Measurements from ENCODE around the gene SLC35D1. TPM values are rescaled to one million over a fixed set of nuclear protein-coding genes. Genes with fewer than 3 reads are reported as not detected.
A peak's percentile ranks its signal among the peaks of the same experiment; 100 is the strongest.

Gene SLC35D1
- 30.6 and 41.5 TPM in 2 replicates for total RNA-seq (2016; rRNA removed; fragmentation: Illumina TruSeq; extraction: Trizol)
- 2.9 and 3.0 TPM in 2 replicates for total RNA-seq (2016; cell fraction: cytosol; rRNA removed; fragmentation: Illumina TruSeq; extraction: Trizol; ENCODE audit: low read depth)
- 29.9 and 41.4 TPM in 2 replicates for total RNA-seq (2016; cell fraction: insoluble cytoplasmic fraction; rRNA removed; fragmentation: Illumina TruSeq; extraction: Trizol)
- 13.4 and 16.1 TPM in 2 replicates for total RNA-seq (2016; cell fraction: membrane; rRNA removed; fragmentation: Illumina TruSeq; extraction: Trizol)
- 48.7 and 57.0 TPM in 2 replicates for total RNA-seq (2016; cell fraction: nucleus; rRNA removed; fragmentation: Illumina TruSeq; extraction: Trizol)
- 10.1 and 12.4 TPM in 2 replicates for polyA plus RNA-seq (2011; rRNA removed)
- polyA plus RNA-seq (2011; cell fraction: cytosol; rRNA removed): 7.3 and 12.6 TPM in 2 replicates
- polyA plus RNA-seq (2011; cell fraction: nucleus; rRNA removed): 8.6 and 11.3 TPM in 2 replicates
- 9.1 and 11.5 TPM in 2 replicates for polyA plus RNA-seq (2012)
- 1.6 and 1.7 TPM in 2 replicates for polyA plus RNA-seq (2016; cell fraction: cytosol; fragmentation: Illumina TruSeq; extraction: Trizol; ENCODE audit: low read depth)
- 18.8 and 18.9 TPM in 2 replicates for polyA plus RNA-seq (2016; cell fraction: insoluble cytoplasmic fraction; fragmentation: Illumina TruSeq; extraction: Trizol; ENCODE audit: low read depth)
- 5.4 and 5.9 TPM in 2 replicates for polyA plus RNA-seq (2016; cell fraction: membrane; fragmentation: Illumina TruSeq; extraction: Trizol; ENCODE audit: low read depth)
- polyA plus RNA-seq (2016; cell fraction: nucleus; fragmentation: Illumina TruSeq; extraction: Trizol; ENCODE audit: insufficient read depth, low read depth): 33.7 and 34.0 TPM in 2 replicates
- polyA minus RNA-seq (2011; rRNA and poly(A)+ RNA removed; ENCODE audit: low replicate concordance): 13.8 and 25.4 TPM in 2 replicates
- polyA minus RNA-seq (2011; cell fraction: cytosol; rRNA and poly(A)+ RNA removed): 16.4 and 16.8 TPM in 2 replicates
- polyA minus RNA-seq (2011; cell fraction: nucleus; rRNA and poly(A)+ RNA removed): 35.3 and 36.4 TPM in 2 replicates
- Bru-seq, nascent RNA: percentile 93 among the genes with signal in this experiment
- percentile 91 among the genes with signal in this experiment for BruChase-seq, experiment 1, labeled RNA remaining after a 6-hour chase
- BruChase-seq, experiment 2, labeled RNA remaining after a 2-hour chase: percentile 89 among the genes with signal in this experiment
- long read RNA-seq, experiment 1, full-length matches to known transcripts: 5 of 11 reads
- long read RNA-seq, experiment 1, partial matches to known transcripts: 0 of 11 reads
- long read RNA-seq, experiment 1, other reads (novel, unspliced or antisense): 6 of 11 reads
- long read RNA-seq, experiment 2, full-length matches to known transcripts: 2 of 25 reads
- long read RNA-seq, experiment 2, partial matches to known transcripts: 2 of 25 reads
- long read RNA-seq, experiment 2, other reads (novel, unspliced or antisense): 21 of 25 reads

DNA sequence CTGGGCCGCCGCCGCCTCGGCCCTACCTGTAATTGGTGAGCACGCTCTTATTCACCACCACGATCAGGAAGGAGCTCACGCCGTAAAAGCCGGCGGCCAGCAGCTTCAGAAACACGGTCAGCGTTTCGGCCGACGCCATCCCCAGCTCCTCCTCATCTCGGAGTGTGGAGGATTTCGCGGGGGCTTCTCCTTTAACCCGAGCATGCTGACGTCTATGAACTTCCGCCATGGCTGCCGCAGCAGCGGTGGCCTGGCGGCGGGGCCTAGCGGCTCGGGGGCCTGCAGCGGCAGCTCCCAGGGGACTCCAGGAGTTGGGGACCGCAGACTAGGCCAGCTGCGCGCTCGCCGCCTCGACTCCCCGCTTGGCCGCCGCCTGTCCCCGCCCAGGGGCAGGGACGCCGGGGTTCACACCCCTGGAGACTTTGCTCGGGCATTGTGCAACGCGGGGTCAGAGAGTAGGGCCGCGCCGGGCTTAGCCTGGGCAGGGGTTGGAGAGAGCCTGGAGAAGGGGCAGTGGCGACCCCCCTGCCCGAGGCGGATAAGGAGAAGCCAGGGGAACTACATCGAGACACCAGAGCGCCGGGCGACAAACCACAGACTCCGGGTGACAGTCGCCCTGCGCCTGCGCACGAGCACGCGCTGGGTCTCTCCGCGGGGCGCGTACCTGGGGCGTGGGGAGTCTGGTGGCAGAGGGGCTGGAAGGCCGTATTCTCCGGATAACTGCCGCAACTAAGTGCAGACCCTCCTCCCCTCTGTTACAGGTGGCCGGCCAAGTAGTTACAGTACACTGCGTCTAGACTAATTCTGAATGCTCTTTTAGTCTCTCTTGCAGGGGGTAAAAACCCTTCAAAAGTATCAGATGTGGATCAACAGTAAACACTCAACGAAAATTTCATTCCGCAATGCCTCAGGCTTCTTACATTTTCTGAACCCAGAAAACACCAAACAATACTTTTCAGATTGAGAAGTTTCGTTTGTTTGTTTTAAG lies at the start of gene SLC35D1:
Gene SLC35D1, minus strand, starts transcription at position 364 of the 988 bp plus-strand sequence. Its CDS starts 135 bp downstream, at position 229.
- intact Hi-C loops (cut with micrococcal nuclease; ENCODE audit: unreplicated experiment): loop anchor here (2.0 kb wide), 2 partner anchors 85 to 123 kb away; no protein-coding TSS in a partner anchor
- H2AFZ ChIP-seq (ENCODE audit: low read length): peak within 1 kb of the TSS; percentile 88
- TF ChIP-seq ZNF737 (CRISPR knock-in tag; IDR thresholded peaks at IDR 0.05; ENCODE audit: borderline replicate concordance) (no peak), YEATS4 (CRISPR knock-in tag; IDR thresholded peaks at IDR 0.05; ENCODE audit: borderline replicate concordance) (peak; percentile 82), STAG1 (CRISPR knock-in tag; IDR thresholded peaks at IDR 0.05) (no peak), ZNF883 (CRISPR knock-in tag; IDR thresholded peaks at IDR 0.05; ENCODE audit: not compliant biosample characterization) (peak; percentile 38), ZNF644 (CRISPR knock-in tag; IDR thresholded peaks at IDR 0.05; ENCODE audit: low read depth) (peak; percentile 21; the same call in 1 of the 2 replicates), SRY (CRISPR knock-in tag; IDR thresholded peaks at IDR 0.05) (peak; percentile 88), ASH2L (IDR thresholded peaks at IDR 0.05; ENCODE audit: insufficient read length, low read depth, low read length) (peak; percentile 92), ZNF556 (CRISPR knock-in tag; IDR thresholded peaks at IDR 0.05; ENCODE audit: borderline replicate concordance) (no peak; the same call in 1 of the 2 replicates), PAX8 (CRISPR knock-in tag; IDR thresholded peaks at IDR 0.05; ENCODE audit: borderline replicate concordance) (peak; percentile 79; the same call in 1 of the 2 replicates)
- TF ChIP-seq, protein P1, sequence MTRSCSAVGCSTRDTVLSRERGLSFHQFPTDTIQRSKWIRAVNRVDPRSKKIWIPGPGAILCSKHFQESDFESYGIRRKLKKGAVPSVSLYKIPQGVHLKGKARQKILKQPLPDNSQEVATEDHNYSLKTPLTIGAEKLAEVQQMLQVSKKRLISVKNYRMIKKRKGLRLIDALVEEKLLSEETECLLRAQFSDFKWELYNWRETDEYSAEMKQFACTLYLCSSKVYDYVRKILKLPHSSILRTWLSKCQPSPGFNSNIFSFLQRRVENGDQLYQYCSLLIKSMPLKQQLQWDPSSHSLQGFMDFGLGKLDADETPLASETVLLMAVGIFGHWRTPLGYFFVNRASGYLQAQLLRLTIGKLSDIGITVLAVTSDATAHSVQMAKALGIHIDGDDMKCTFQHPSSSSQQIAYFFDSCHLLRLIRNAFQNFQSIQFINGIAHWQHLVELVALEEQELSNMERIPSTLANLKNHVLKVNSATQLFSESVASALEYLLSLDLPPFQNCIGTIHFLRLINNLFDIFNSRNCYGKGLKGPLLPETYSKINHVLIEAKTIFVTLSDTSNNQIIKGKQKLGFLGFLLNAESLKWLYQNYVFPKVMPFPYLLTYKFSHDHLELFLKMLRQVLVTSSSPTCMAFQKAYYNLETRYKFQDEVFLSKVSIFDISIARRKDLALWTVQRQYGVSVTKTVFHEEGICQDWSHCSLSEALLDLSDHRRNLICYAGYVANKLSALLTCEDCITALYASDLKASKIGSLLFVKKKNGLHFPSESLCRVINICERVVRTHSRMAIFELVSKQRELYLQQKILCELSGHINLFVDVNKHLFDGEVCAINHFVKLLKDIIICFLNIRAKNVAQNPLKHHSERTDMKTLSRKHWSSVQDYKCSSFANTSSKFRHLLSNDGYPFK (CRISPR knock-in tag; IDR thresholded peaks at IDR 0.05; ENCODE audit: borderline replicate concordance): peak; percentile 66

More for the DNA sequence above, at the start of gene SLC35D1:
- H3K4me2 ChIP-seq (ENCODE audit: low read depth, low read length): peak within 1 kb of the TSS; percentile 92
- POLR2A ChIA-PET: interaction anchor here (1.4 to 1.9 kb wide), 3 partner anchors 124 to 378 kb away, joined by 4 to 20 read pairs (median 5); partner anchors contain the start of genes DNAI4 and MIER1
- peak within 1 kb of the TSS; percentile 96 for H3K9ac ChIP-seq (ENCODE audit: insufficient read depth, low read depth, low read length)
- CTCF ChIA-PET (ENCODE audit: low intra/inter-chr PET ratio, low total read pairs): no interaction called here
- peak; percentile 90 for ATAC-seq
- peak; percentile 86 for DNase-seq (ENCODE audit: low spot score)
- BruUV-seq (replicated peaks): TSS peak; percentile 77
- H3K4me1 ChIP-seq (ENCODE audit: insufficient read depth, low read length): peaks cover 42% of the 10 kb centered on the region
- H3K27me3 ChIP-seq (ENCODE audit: control insufficient read depth in 1 of 2, insufficient read depth in 2 of 2, low read length in 2 of 2): no peaks in the 10 kb centered on the region; a peak in 1 of 5 replicates
- in situ Hi-C loops (cut with HindIII; ENCODE audit: extremely low pct_ligation_motif_present, low pct_unique_long_range_greater_than_20kb): loop anchor here (5.0 kb wide), 1 partner anchor 127 kb away; no protein-coding TSS in a partner anchor
- H3K36me3 ChIP-seq (replicated peaks in 1 of 2; ENCODE audit: control insufficient read depth in 1 of 2, insufficient read depth in 2 of 2, low read length in 2 of 2): peaks cover 0 to 7% of the 10 kb centered on the region in 2 experiments; a peak in 3 of 5 replicates
- H3K4me3 ChIP-seq (replicated peaks in 1 of 3; ENCODE audit: insufficient read depth in 1 of 3, low read depth in 2 of 3, low read length in 3 of 3): peak within 1 kb of the TSS; percentile 85 to 96 (median 88)
- WGBS (ENCODE audit: low lambda C conversion rate): 1% methylated on average over 19 of the region's 73 CpGs
- H3K79me2 ChIP-seq (ENCODE audit: insufficient read depth, low read length): peaks cover 32% of the 10 kb centered on the region
- no peaks in the 10 kb centered on the region for H3K9me3 ChIP-seq (ENCODE audit: low read length)
- FAIRE-seq: peak; percentile 67
- H3K27ac ChIP-seq (ENCODE audit: extremely low read length, insufficient read depth, low read length): peak within 1 kb of the TSS; percentile 98
- H4K20me1 ChIP-seq (ENCODE audit: insufficient read depth, low read length): peaks cover 3% of the 10 kb centered on the region; the same call in 1 of the 2 replicates
